ENCODE measurements around the gene OSBPL5.

Gene OSBPL5

DNA sequence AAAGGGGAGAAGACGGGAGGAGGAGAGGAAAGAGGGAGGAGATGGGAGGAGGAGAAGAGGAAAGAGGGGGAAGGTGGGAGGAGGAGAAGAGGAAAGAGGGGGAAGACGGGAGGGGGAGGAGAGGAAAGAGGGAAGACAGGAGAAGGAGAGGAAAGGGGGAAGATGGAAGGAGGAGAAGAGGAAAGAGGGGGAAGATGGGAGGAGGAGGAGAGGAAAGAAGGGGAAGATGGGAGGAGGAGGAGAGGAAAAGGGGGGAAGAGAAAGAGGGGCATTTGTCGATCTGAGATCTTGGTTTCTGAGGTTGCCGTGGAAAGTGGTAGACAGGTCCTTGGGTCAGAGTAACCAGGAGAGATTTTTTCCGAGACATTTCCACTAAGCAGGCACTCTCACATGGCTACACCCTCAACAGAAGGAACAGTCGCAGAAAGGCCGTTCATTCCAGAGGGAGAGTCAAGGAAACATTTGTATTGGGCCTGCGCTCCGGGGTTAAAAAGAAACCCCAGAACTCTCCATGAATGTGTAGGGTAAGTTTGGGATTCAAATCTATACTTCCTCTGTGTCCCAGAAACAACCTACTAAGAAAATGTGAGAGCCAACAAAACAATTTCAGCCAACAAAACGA lies 68.1 kb downstream of the OSBPL5 start:
- H3K9me3 ChIP-seq (ENCODE audit: control insufficient read depth in 1 of 2, low read length in 2 of 2): no peaks in the 10 kb centered on the region
- H3K36me3 ChIP-seq (ENCODE audit: control insufficient read depth in 1 of 2, insufficient read depth in 2 of 2, low read length in 2 of 2): peaks cover 9 to 13% of the 10 kb centered on the region in 2 donors
- no peak overlapping the region for H3K27ac ChIP-seq (ENCODE audit: low read depth, low read length)
- no peak overlapping the region for H3K9ac ChIP-seq (ENCODE audit: low read depth in 1 of 2, low read length in 2 of 2)
- H3K4me3 ChIP-seq (ENCODE audit: low read depth in 1 of 2, low read length in 2 of 2): no peak overlapping the region
- peaks cover 0 to 2% of the 10 kb centered on the region in 2 donors for H3K4me1 ChIP-seq (ENCODE audit: control insufficient read depth in 1 of 2, insufficient read depth in 2 of 2, low read length in 2 of 2)
- no peaks in the 10 kb centered on the region for H3K27me3 ChIP-seq (ENCODE audit: control insufficient read depth in 1 of 2, insufficient read depth in 2 of 2, low read length in 2 of 2)

- no peaks in the 10 kb centered on the region for H3K9me3 ChIP-seq (ENCODE audit: control insufficient read depth in 1 of 2, low read length in 2 of 2)
- peaks cover 0 to 7% of the 10 kb centered on the region in 2 donors for H3K4me1 ChIP-seq (ENCODE audit: control insufficient read depth in 1 of 2, insufficient read depth in 2 of 2, low read length in 2 of 2)
- H3K27me3 ChIP-seq (ENCODE audit: control insufficient read depth in 1 of 2, insufficient read depth in 2 of 2, low read length in 2 of 2): no peaks in the 10 kb centered on the region
- peaks cover 9 to 13% of the 10 kb centered on the region in 2 donors for H3K36me3 ChIP-seq (ENCODE audit: control insufficient read depth in 1 of 2, insufficient read depth in 2 of 2, low read length in 2 of 2)
- no peak overlapping the region for H3K4me3 ChIP-seq (ENCODE audit: low read depth in 1 of 2, low read length in 2 of 2)
- H3K27ac ChIP-seq (ENCODE audit: low read depth, low read length): peak overlapping the region; percentile 70
- no peak overlapping the region for H3K9ac ChIP-seq (ENCODE audit: low read depth in 1 of 2, low read length in 2 of 2)
Observed at GRCh38 chr11:3095712-3096361, 69.3 kb downstream of the OSBPL5 start.

DNA sequence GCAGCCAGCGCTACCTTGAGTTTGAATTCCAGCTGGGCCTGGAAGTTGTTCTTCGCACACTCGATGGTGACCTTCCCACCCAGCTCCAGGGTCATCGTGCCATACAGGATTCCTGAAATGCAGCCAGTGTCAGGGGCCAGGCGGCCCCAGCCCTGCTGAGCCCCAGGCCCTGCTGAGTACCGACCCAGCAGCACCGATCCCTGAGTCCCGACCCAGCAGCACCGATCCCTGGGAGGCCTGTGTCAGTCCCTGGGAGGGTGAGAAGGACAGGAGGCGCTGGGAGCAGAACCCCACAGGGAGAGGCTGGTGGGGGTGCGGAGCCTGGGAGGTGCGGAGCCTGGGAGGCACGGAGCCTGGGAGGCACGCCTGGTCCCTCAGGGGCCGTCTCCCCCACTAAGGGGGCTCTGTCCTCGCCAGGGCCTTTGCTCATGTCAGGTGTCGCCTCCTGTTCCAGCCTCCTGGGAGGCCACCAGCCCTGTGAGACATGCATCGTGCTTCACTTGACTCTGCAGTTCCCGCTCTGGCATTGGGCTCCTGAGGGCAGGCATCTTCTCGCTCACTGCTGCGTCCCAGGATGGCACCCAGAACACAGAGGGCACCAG lies 70.8 kb downstream of the OSBPL5 start:
- H3K36me3 ChIP-seq (ENCODE audit: control insufficient read depth in 1 of 2, insufficient read depth in 2 of 2, low read length in 2 of 2): peaks cover 9% of the 10 kb centered on the region in 2 donors

GRCh38 chr11:3093281-3094191 lies 71.6 kb downstream of the OSBPL5 start:
- Histone ChIP-seq H3K9ac (ENCODE audit: low read depth in 1 of 2, low read length in 2 of 2) (no peak overlapping the region), H3K4me1 (ENCODE audit: control insufficient read depth in 1 of 2, insufficient read depth in 2 of 2, low read length in 2 of 2) (peaks cover 0 to 7% of the 10 kb centered on the region in 2 donors), H3K27me3 (ENCODE audit: control insufficient read depth in 1 of 2, insufficient read depth in 2 of 2, low read length in 2 of 2) (no peaks in the 10 kb centered on the region), H3K4me3 (ENCODE audit: low read depth in 1 of 2, low read length in 2 of 2) (no peak overlapping the region), H3K9me3 (ENCODE audit: control insufficient read depth in 1 of 2, low read length in 2 of 2) (no peaks in the 10 kb centered on the region), H3K36me3 (ENCODE audit: control insufficient read depth in 1 of 2, insufficient read depth in 2 of 2, low read length in 2 of 2) (peaks cover 4 to 9% of the 10 kb centered on the region in 2 donors), H3K27ac (ENCODE audit: low read depth, low read length) (no peak overlapping the region)

More for the DNA sequence above, 70.8 kb downstream of the OSBPL5 start:
- no peaks in the 10 kb centered on the region for H3K27me3 ChIP-seq (ENCODE audit: control insufficient read depth in 1 of 2, insufficient read depth in 2 of 2, low read length in 2 of 2)
- no peak overlapping the region for H3K9ac ChIP-seq (ENCODE audit: low read depth in 1 of 2, low read length in 2 of 2)
- no peak overlapping the region for H3K27ac ChIP-seq (ENCODE audit: low read depth, low read length)
- no peaks in the 10 kb centered on the region for H3K9me3 ChIP-seq (ENCODE audit: control insufficient read depth in 1 of 2, low read length in 2 of 2)
- H3K4me1 ChIP-seq (ENCODE audit: control insufficient read depth in 1 of 2, insufficient read depth in 2 of 2, low read length in 2 of 2): peaks cover 0 to 7% of the 10 kb centered on the region in 2 donors
- H3K4me3 ChIP-seq (ENCODE audit: low read depth in 1 of 2, low read length in 2 of 2): no peak overlapping the region

DNA sequence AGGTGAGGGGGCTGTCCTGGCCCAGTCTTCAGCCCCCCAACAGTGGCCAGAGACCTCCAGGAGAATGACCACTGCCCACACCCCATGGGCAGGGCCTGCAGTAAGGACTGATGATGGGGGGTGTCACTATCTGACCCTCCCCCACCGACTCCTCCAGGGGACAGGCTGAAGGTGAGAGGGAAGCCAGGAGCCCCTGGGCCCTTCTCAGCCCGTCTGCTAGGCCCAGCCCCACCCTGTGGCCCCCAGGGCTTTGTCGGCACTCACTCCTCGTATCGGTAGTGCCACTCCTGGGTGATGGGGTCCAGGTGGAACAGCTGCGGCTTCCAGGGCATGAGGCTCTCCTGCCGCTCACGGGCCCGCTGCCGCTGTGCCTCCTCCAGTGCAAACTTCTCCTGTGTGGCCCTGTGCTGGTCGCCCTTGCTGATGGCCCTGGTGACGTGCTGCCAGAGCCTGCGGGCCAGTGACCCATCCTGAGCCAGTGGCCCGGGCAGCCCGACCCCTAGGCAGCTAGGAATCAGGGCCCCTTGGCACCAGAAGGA lies 72.4 kb downstream of the OSBPL5 start:
- Histone ChIP-seq H3K9me3 (ENCODE audit: control insufficient read depth in 1 of 2, low read length in 2 of 2) (no peaks in the 10 kb centered on the region), H3K27me3 (ENCODE audit: control insufficient read depth in 1 of 2, insufficient read depth in 2 of 2, low read length in 2 of 2) (no peaks in the 10 kb centered on the region), H3K27ac (ENCODE audit: low read depth, low read length) (no peak overlapping the region), H3K4me3 (ENCODE audit: low read depth in 1 of 2, low read length in 2 of 2) (no peak overlapping the region), H3K4me1 (ENCODE audit: control insufficient read depth in 1 of 2, insufficient read depth in 2 of 2, low read length in 2 of 2) (peaks cover 0 to 7% of the 10 kb centered on the region in 2 donors), H3K36me3 (ENCODE audit: control insufficient read depth in 1 of 2, insufficient read depth in 2 of 2, low read length in 2 of 2) (peaks cover 4 to 9% of the 10 kb centered on the region in 2 donors), H3K9ac (ENCODE audit: low read depth in 1 of 2, low read length in 2 of 2) (no peak overlapping the region)

- Histone ChIP-seq H3K27ac (ENCODE audit: low read depth, low read length) (no peak overlapping the region), H3K36me3 (ENCODE audit: control insufficient read depth in 1 of 2, insufficient read depth in 2 of 2, low read length in 2 of 2) (peaks cover 4 to 9% of the 10 kb centered on the region in 2 donors)
Observed at GRCh38 chr11:3091846-3092602, 73.1 kb downstream of the OSBPL5 start.

GRCh38 chr11:3091081-3091845 lies 73.8 kb downstream of the OSBPL5 start:
- Histone ChIP-seq H3K36me3 (ENCODE audit: control insufficient read depth in 1 of 2, insufficient read depth in 2 of 2, low read length in 2 of 2) (peaks cover 4 to 9% of the 10 kb centered on the region in 2 donors), H3K9ac (ENCODE audit: low read depth in 1 of 2, low read length in 2 of 2) (no peak overlapping the region), H3K27me3 (ENCODE audit: control insufficient read depth in 1 of 2, insufficient read depth in 2 of 2, low read length in 2 of 2) (no peaks in the 10 kb centered on the region), H3K27ac (ENCODE audit: low read depth, low read length) (no peak overlapping the region), H3K4me3 (ENCODE audit: low read depth in 1 of 2, low read length in 2 of 2) (no peak overlapping the region), H3K9me3 (ENCODE audit: control insufficient read depth in 1 of 2, low read length in 2 of 2) (no peaks in the 10 kb centered on the region), H3K4me1 (ENCODE audit: control insufficient read depth in 1 of 2, insufficient read depth in 2 of 2, low read length in 2 of 2) (peaks cover 0 to 7% of the 10 kb centered on the region in 2 donors)

More at GRCh38 chr11:3091846-3092602, 73.1 kb downstream of the OSBPL5 start:
- Histone ChIP-seq H3K9me3 (ENCODE audit: control insufficient read depth in 1 of 2, low read length in 2 of 2) (no peaks in the 10 kb centered on the region), H3K4me3 (ENCODE audit: low read depth in 1 of 2, low read length in 2 of 2) (no peak overlapping the region), H3K9ac (ENCODE audit: low read depth in 1 of 2, low read length in 2 of 2) (no peak overlapping the region), H3K4me1 (ENCODE audit: control insufficient read depth in 1 of 2, insufficient read depth in 2 of 2, low read length in 2 of 2) (peaks cover 0 to 7% of the 10 kb centered on the region in 2 donors), H3K27me3 (ENCODE audit: control insufficient read depth in 1 of 2, insufficient read depth in 2 of 2, low read length in 2 of 2) (no peaks in the 10 kb centered on the region)

GRCh38 chr11:3090096-3090901 lies 74.8 kb downstream of the OSBPL5 start:
- Histone ChIP-seq H3K9me3 (ENCODE audit: control insufficient read depth in 1 of 2, low read length in 2 of 2) (no peaks in the 10 kb centered on the region), H3K27me3 (ENCODE audit: control insufficient read depth in 1 of 2, insufficient read depth in 2 of 2, low read length in 2 of 2) (no peaks in the 10 kb centered on the region), H3K27ac (ENCODE audit: low read depth, low read length) (no peak overlapping the region), H3K4me3 (ENCODE audit: low read depth in 1 of 2, low read length in 2 of 2) (no peak overlapping the region), H3K36me3 (ENCODE audit: control insufficient read depth in 1 of 2, insufficient read depth in 2 of 2, low read length in 2 of 2) (peaks cover 4 to 9% of the 10 kb centered on the region in 2 donors), H3K9ac (ENCODE audit: low read depth in 1 of 2, low read length in 2 of 2) (no peak overlapping the region), H3K4me1 (ENCODE audit: control insufficient read depth in 1 of 2, insufficient read depth in 2 of 2, low read length in 2 of 2) (peaks cover 0 to 7% of the 10 kb centered on the region in 2 donors)

Data from duodenal mucosa (tissue), 2 donors.